Right lobe of liver (tissue), 6 donors: ENCODE results near the gene TSPAN18. TPM values are rescaled to one million over a fixed set of nuclear protein-coding genes. Genes with fewer than 3 reads are reported as not detected.

Experiments used
- ATAC-seq, 4 donors: fragments of 200-7000 bp; cut with Tn5 transposase; one replicate each; pipeline ENCODE4 v1.9.1; 2020; ENCODE audit warnings: mild to moderate bottlenecking in 4 of 4, moderate library complexity in 4 of 4
- DNase-seq, 3 donors: peaks; one replicate each; pipeline ENCODE4 v3.0.0-alpha.2; 2020
- H3K27ac ChIP-seq, 3 donors: fragments of 200-600 bp; one replicate each; pipeline ENCODE4 v1.8.0; 2022
- H3K27me3 ChIP-seq, 2 donors: fragments of 200-600 bp; one replicate each; pipeline ENCODE4 v1.8.0; 2022
- H3K36me3 ChIP-seq, 4 donors: fragments of 200-600 bp; sonication (generic) in 1 of 4; one replicate each; pipeline versions ENCODE4 v1.5.1 to v1.8.0; 2017 to 2022; ENCODE audit warnings: control low read depth in 1 of 4
- H3K4me1 ChIP-seq, 4 donors: fragments of 200-600 bp; sonication (generic) in 1 of 4; one replicate each; pipeline versions ENCODE4 v1.5.1 to v1.8.0; 2017 to 2022; ENCODE audit warnings: control low read depth in 1 of 4
- H3K4me3 ChIP-seq, 3 donors: fragments of 200-600 bp; one replicate each; pipeline ENCODE4 v1.8.0; 2022
- H3K9me3 ChIP-seq, 4 donors: fragments of 200-600 bp; sonication (generic) in 1 of 4; one replicate each; pipeline versions ENCODE4 v1.5.1 to v1.8.0; 2017 to 2022; ENCODE audit warnings: control low read depth in 1 of 4
- POLR2A ChIP-seq: fragments of 450-650 bp; IDR thresholded peaks from one replicate; pipeline ENCODE4 v1.6.1; 2017; ENCODE audit warnings: antibody characterized with exemption, mild to moderate bottlenecking
- WGBS: methylation state at CpG from one replicate; pipeline ENCODE4 v1.1.6; 2018; ENCODE audit warnings: low coverage, low lambda C conversion rate; ENCODE audit not compliant: insufficient coverage; ENCODE audit errors: missing lambda C conversion rate; 5-methylcytosine and 5-hydroxymethylcytosine counted together
- intact Hi-C, 2 donors: fragments of 100-400 bp; cut with DNase I; formaldehyde crosslinking; loops; one replicate each; pipeline versions ENCODE4 v1.11.2 to v1.14.1; 2022
- total RNA-seq, 6 experiments: library from RNA; depleted of rRNA in 2 of 6; stranded (reverse); fragments of >200 nt in 2 of 6; fragmentation: NEBNext Ultra II Directional in 3 of 6; extraction: Animal tissue kit (Norgen Biotek cat#: 25700) in 3 of 6; gene quantifications; one replicate each; pipeline versions ENCODE4 v1.1.0 to v1.2.4, GENCODE V29; 2016 to 2023
- TF ChIP-seq, protein P1 (sequence below), 4 donors: fragments of 200-600 bp in 3 of 4; fragments of 450-650 bp in 1 of 4; IDR thresholded peaks; one replicate each; pipeline versions ENCODE4 v1.5.1 to v1.8.0; 2016 to 2022; ENCODE audit warnings: antibody characterized with exemption in 4 of 4, mild to moderate bottlenecking in 2 of 4
- donor health status: DM: no; HTN: yes; CAD: no.
- donor health status: DM: no; HTN: no; CAD: no.
- donor health status: DM: no; HTN: no; CAD: no.
- donor health status: DM: no; HTN: yes; CAD: no.
- donor health status: DM: no; HTN: yes; CAD: no.

TSPAN18 gene
- total RNA-seq, 6 experiments from 2014 or later = 3.4 to 10.6 (median 5.3) TPM

- ATAC-seq = no peak
These were observed 86.6 kb downstream of the TSPAN18 start for GRCh38 chr11:44813401-44813800.

DNA sequence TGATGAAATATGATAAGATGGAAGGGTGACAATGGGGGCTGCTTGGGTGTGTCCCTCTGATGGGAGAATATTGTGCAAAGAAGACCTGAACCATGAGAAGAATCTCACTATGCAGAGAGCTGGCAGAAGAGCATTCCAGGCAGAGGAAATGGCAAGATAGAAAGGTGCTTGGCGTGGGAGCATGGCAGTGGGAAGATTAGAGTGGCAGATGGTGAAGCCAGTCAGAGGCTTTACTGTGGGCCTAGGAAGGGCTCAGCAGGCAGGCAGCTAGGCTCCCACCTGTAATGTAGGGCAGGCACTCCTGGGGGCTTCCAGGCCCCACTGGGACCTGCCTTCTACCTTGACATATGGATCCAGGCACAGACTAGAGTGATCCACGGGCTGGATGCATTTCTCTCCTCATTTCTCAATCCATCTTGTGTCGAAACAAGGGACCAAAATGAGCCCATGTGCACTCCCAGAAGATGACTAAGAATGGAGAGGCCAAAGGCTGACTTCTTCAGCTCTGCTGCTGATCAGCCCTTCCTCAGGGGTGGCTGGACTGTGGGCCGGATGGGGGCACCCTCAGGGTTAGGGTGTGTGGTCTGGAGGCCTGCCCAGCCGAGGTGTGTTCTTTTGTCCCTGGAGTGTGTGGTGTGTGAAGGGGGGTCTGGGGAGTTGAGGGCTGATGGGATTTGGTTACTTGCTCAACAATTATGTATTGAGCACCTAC lies 88.3 kb downstream of the TSPAN18 start:
- no peaks in the 10 kb centered on the region for H3K36me3 ChIP-seq
- WGBS = no CpG with 5 or more reads among the region's 5 CpGs
- H3K4me1 ChIP-seq = no peaks in the 10 kb centered on the region
- no peak overlapping the region for H3K27ac ChIP-seq
- no peaks in the 10 kb centered on the region for H3K27me3 ChIP-seq
- no peak for DNase-seq
- intact Hi-C loops = no loop called here
- H3K4me3 ChIP-seq = no peak overlapping the region
- no peak for TF ChIP-seq POLR2A
- TF ChIP-seq, protein P1, sequence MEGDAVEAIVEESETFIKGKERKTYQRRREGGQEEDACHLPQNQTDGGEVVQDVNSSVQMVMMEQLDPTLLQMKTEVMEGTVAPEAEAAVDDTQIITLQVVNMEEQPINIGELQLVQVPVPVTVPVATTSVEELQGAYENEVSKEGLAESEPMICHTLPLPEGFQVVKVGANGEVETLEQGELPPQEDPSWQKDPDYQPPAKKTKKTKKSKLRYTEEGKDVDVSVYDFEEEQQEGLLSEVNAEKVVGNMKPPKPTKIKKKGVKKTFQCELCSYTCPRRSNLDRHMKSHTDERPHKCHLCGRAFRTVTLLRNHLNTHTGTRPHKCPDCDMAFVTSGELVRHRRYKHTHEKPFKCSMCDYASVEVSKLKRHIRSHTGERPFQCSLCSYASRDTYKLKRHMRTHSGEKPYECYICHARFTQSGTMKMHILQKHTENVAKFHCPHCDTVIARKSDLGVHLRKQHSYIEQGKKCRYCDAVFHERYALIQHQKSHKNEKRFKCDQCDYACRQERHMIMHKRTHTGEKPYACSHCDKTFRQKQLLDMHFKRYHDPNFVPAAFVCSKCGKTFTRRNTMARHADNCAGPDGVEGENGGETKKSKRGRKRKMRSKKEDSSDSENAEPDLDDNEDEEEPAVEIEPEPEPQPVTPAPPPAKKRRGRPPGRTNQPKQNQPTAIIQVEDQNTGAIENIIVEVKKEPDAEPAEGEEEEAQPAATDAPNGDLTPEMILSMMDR (IDR thresholded peaks at IDR 0.05) = no peak
- H3K9me3 ChIP-seq = no peaks in the 10 kb centered on the region
- ATAC-seq = no peak

More at GRCh38 chr11:44813401-44813800, 86.6 kb downstream of the TSPAN18 start:
- H3K36me3 ChIP-seq = no peaks in the 10 kb centered on the region
- H3K9me3 ChIP-seq = no peaks in the 10 kb centered on the region
- DNase-seq = no peak
- no peak overlapping the region for H3K4me3 ChIP-seq
- H3K27me3 ChIP-seq = no peaks in the 10 kb centered on the region
- 40% methylated on average over 2 of the region's 4 CpGs for WGBS
- H3K27ac ChIP-seq = no peak overlapping the region
- intact Hi-C loops = no loop called here
- no peaks in the 10 kb centered on the region for H3K4me1 ChIP-seq
- TF ChIP-seq, protein P1 (IDR thresholded peaks at IDR 0.05) = no peak
- TF ChIP-seq POLR2A = no peak

DNA sequence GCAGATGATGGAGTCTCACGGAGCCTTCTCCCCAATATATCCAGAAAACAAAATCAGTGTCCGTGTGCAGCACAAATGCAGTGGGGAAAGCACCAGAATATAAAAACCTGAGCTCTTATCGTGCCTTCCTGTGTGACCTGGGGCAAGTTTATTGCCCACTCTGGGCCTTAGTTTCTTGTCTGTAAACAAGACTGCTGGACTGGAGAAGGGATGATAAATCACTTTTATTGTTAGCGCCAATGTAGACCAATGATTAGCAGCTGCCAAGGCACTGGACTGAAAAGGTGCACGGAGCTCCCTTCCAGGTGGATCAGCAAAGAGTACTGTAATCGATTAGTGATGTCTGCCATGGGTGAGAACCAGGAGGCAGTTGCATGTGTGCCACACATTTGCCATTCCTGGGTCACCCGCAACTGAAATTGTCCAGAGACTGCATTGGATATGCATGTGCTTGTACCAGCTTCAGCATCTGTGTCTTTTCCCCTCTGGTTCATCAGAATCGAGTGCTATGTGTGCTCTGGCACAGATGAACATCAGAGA lies 89.2 kb downstream of the TSPAN18 start:
- TF ChIP-seq POLR2A = no peak
- TF ChIP-seq, protein P1 (IDR thresholded peaks at IDR 0.05) = no peak
- DNase-seq (no peak), ATAC-seq (no peak)
- intact Hi-C loops = no loop called here
- H3K36me3 ChIP-seq = no peaks in the 10 kb centered on the region
- 90% methylated on average over 3 of the region's 8 CpGs for WGBS
- no peaks in the 10 kb centered on the region for H3K27me3 ChIP-seq
- no peaks in the 10 kb centered on the region for H3K9me3 ChIP-seq
- H3K4me3 ChIP-seq = no peak overlapping the region
- no peaks in the 10 kb centered on the region for H3K4me1 ChIP-seq
- H3K27ac ChIP-seq = no peak overlapping the region

DNA sequence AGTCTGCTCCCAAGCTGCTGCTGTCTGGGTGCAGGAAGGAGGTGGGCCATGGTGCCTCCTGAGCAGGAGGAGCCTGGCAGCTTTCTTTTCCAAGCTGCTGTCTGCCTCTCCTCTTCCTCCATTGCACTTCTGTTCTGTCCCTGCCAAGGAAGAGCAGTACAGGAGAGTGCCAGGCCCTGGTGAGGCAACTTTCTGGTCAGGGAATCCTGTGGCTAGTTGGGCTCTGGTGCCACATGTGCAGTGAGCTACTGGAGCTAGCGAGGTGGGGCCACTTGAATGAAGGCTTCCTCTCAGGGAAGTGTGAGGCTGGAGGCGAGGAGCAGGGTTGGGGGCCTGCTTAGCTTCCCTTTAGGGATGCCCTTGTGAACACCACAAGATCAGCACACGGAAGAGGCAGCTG lies 90.0 kb downstream of the TSPAN18 start:
- WGBS = 86% methylated on average over 1 of the region's 3 CpGs
- ATAC-seq (no peak), DNase-seq (no peak)
- H3K36me3 ChIP-seq = no peaks in the 10 kb centered on the region
- no peak overlapping the region for H3K27ac ChIP-seq
- H3K4me1 ChIP-seq = no peaks in the 10 kb centered on the region
- no peak for TF ChIP-seq POLR2A
- TF ChIP-seq, protein P1 (IDR thresholded peaks at IDR 0.05) = no peak
- no peaks in the 10 kb centered on the region for H3K27me3 ChIP-seq
- H3K4me3 ChIP-seq = no peak overlapping the region
- intact Hi-C loops = no loop called here
- H3K9me3 ChIP-seq = no peaks in the 10 kb centered on the region
